Effector CD4-positive, alpha-beta T cell (primary cell): ENCODE measurements around the gene SIRT4.
"Not testable (repeated sequence)": the region's sequence is repeated elsewhere in the genome, so short reads cannot be mapped to it uniquely, and the experiment has no call there.

Experiments
- DNase-seq: peaks from one replicate; pipeline ENCODE4 v3.0.0-alpha.2; 2020

The SIRT4 gene

GRCh38 chr12:120283318-120283717 lies 18.8 kb upstream of the SIRT4 start:
- no peak for DNase-seq

DNA sequence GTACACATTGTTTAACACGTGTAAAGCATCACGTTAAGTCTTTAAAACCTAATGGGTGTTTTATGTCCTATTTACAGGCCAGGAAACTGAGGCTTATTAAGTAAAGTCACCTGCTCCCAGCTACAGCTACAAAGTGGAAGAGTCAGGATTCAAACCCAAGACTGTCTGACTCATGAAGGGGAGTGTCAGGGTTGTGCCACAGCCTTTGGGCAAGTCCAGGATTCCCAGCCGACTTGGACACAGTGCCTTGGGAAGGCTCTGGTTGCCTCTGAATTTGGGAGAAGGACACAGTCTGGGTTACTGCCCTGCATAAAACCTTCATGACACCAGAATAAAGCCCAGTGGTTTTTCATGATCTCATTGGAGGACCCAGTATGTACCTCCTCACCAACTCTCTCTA lies 17.7 kb upstream of the SIRT4 start:
- DNase-seq, result no peak

DNA sequence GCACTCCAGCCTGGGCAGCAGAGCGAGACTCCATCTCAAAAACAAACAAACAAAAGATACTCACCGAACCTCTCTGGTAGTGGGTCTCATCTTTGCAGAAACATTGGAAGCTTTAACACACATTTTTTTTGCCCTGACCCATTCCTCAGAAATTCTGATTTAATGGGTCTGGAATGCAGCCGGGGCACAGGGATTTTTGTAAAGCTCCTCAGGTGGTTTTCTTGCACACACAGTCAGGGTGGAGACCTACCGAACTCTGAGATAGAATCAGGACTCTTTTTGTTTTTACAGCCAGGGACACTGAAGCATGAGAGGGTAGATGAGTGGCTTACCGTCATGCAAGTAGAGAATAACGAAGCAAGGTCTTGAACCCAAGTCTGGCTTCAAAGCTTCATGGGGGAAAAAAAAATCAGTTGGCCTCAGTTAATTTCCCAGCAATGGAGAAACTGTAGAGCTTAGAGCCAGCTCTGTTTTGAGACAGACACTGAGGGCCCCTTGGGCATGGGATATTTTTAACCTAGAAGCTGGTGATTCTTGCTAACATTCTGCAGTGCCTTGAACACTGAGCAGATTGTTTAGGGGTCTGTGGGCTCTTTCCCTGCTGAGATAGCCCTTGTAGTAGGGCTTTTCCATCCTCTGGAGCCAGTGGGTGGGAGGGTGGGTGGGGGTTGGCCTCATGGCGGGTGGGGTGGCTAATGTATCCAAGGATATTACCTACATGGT lies 15.2 kb upstream of the SIRT4 start:
- no peak for DNase-seq

DNA sequence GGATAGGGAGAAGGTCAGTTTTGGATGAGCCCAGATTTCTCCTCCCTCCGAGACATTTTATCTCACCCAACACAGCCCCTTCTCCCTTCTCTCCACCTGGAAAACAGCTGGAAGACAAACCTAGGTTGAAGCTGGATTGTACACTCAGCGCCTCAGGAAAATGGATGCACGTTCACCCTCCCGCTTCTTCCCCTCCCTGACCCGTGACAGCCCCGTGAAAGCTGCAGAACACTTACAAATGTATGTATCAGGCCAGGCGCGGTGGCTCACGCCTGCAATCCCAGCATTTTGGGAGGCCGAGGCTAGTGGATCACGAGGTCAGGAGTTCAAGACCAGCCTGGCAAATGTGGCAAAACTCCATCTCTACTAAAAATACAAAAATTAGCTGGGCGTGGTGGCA lies 14.6 kb upstream of the SIRT4 start:
- no peak for DNase-seq

DNA sequence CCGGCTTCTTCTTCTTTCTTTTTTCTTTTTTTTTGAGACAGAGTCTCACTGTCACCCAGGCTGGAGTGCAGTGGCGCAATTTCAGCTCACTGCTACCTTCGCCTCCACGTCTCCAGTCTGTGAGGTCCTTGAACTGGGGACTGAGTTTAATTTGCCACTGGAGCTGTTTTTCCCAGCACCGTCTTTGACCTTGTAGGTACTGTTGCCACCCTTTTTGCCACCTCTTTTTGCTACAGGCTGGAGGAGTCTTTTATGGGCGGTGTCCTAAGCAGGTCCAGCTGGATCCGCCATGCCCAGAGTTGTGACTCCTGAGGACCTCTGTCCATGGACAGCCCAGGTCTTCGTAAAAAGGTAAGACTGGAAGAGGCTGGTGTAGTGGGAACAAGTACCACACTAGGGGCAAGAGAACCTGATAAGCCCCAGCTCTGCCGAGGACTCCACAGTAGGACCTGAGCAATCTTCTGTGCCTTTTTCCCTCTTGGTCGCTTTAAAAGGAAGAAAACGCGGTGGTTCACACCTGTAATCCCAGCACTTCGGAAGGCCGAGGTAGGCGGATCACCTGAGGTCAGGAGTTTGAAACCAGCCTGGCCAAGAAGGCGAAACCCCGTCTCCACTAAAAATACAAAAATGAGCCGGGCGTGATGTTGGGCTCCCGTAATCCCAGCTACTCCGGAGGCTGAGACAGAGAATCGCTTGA lies 11.4 kb upstream of the SIRT4 start:
- DNase-seq, result no peak

DNA sequence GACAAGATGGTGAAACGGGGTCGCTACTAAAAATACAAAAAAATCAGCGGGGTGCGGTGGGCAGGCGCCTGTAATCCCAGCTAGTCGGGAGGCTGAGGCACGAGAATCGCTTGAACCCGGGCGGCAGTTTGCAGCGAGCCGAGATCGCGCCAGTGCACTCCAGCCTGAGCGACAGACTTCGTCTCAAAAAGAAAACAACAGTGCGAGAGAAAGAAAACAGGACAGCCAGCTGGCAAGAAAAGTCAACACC lies 9.8 kb upstream of the SIRT4 start:
- no peak for DNase-seq

GRCh38 chr12:120292661-120293531 lies 9.2 kb upstream of the SIRT4 start, which contains the start of gene RNU4-1:
Gene RNU4-1, minus strand, starts transcription at chr12:120293237.
- DNase-seq, result peak; percentile 74

- DNase-seq, result no peak
Measured at GRCh38 chr12:120314220-120314619, 12.1 kb downstream of the SIRT4 start.

DNA sequence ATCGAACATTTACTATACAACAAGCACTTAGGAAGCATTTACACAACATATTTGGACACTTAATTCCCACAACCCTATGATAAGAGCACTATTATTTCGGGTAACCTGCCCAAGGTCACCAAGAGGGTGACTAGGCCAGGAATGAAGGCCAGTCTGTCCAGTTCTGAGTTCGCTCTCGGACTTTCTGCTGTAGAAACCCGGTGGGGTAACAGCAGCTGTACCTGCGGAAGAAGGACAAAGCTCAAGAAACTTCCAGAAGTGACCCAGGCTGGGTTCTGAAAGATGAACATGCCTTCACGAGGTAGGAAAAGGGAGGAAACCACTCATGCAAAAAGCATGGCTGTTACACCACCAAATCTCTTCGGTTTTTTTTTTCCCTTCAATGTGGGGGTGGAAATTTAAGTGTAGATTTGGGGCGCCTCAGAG lies 14.7 kb downstream of the SIRT4 start:
- no peak for DNase-seq

DNA sequence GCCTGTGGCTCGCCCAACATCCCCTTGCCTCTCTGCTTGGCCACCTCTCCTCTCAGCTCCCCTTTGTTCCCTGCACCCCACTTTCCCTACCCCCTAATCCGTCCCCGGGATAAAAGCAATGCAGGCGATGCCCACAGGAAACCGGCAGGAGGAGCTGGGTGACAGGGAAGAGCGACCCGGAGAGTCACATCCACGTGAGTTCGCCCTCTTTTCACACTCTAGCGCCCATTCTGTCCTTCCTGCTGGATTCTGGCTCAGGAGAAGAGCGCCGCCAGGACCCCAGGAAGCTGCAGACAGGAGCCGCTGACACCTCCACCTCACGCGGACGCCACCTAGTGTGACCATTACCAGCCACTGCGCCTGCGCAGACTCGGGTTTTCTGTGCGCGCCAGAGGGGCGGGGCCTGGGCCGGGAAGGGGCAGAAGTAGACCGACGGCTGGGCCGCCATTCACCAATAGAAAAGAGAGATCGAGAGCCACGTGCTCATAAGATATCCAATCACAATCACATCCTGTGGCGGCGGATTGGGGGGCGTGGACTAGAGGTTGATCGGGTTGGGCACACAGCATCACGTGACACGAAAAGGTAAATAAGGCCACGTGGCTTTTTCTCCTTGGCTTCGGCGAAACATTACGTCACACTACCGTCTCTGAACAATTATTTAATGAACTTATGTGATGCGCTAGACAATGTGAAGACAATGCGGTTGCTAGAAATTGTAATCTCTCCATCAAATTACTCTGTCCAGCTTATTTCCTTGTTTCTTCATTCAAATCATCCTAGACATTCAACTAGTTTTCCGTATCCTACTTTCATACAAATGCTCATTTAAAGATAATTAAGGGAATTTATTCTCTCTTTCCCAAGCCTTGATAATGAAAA lies 15.3 kb downstream of the SIRT4 start:
- peak; percentile 100 for DNase-seq

DNA sequence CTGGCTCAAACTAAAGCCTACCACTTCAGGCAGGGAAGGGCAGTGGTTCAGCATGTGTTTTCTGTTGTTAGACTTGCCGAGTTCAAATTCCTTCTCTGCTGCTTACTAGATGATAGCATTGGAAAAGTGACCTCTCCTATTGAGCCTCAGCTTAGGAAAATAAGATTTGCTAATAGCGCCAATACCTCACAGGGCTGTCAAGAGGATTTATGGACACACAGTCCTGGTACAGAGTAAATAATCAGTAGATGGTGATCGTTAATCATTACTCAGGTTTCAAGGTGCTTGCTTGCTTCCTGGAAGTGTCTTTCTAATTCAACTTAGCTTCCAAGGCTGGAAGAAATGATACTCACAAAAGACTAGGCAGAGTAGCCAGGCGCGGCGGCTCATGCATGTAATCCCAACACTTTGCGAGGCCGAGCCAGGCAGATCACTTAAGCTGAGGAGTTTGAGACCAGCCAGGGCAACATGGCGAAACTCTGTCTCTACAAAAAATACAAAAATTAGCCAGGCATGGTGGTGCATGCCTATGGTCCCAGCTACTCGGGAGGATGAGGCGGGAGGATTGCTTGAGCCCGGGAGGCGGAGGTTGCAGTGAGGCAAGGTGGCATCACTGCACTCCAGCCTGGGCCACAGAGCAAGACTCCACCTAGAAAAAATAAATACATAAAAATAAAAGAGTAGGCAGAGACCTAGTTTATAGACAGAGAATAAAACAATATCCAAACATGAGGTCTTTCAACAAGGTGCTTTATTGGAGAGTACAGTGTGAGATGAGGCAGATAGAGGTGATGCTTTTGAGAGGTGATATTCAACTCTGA lies 19.5 kb downstream of the SIRT4 start:
- DNase-seq, result no peak

DNA sequence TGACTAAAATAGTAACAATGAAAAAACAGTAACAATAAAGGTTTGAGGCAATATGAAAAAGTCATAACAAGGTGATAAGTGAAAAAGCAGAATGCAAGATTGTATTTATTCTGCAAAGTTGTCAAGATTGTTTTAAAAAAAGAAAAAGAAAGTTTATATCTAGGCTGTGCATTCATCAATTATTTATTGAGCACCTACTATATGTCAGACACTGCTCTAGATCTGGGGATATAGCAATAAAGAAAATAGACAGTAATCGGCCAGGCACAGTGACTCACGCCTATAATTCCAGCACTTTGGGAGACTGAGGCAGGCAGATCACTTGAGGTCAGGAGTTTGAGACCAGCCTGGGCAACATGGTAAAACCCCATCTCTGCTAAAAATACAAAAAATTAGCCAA lies 21.7 kb downstream of the SIRT4 start:
- DNase-seq, result no peak

DNA sequence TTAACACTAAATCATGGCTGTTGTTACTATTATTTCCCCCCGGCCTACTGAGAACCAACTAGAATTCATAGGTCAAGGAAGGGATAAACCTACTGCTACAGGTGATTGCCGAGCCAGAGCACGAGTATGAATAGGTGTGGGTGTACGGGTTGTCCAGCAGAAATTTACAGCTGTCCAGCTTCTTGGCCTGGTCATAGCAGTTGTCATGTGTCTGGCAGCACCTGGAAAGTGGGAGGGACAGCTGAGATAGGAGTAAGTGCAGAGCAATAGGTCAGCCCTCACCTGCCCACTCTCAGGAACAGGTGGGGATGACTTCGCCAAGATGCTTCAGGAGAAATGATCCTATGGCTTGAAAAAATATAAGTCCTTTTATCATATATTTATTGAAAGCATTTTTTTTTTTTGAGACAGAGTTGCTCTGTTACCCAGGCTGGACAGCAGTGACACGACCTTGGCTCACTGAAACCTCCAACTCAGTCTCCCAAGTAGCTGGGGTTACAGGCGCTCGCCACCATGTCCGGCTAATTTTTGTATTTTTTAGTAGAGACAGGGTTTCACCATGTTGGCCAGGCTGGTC lies 22.8 kb downstream of the SIRT4 start:
- DNase-seq, result no peak

- DNase-seq, result no peak
Measured at GRCh38 chr12:120327593-120327992, 25.5 kb downstream of the SIRT4 start, which contains the start of gene PLA2G1B. Gene PLA2G1B, minus strand, starts transcription at chr12:120327779. Its CDS starts 26 bp downstream, at chr12:120327753.

- no peak for DNase-seq
Measured at GRCh38 chr12:120328228-120328627, 26.1 kb downstream of the SIRT4 start.

DNA sequence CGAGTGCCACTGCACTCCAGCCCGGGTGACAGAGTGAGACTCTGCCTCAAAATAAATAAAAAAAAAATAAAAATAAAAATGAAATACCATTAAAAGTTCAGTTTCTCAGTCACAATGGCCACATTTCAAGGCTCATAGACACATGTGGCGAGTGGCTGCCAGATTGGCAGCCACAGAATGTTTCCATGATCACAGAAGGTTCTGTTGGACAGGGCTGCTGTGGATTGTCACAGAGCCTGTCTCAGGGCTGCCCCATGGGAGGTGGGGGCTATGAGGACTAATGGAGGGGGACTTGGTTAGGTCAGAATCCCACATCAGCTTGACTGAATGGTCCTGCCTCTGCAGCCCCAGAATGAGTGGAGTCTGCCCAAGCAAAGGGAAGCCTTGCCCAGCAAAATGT lies 29.3 kb downstream of the SIRT4 start:
- DNase-seq, result no peak

GRCh38 chr12:120332041-120332440 lies 29.9 kb downstream of the SIRT4 start:
- no peak for DNase-seq

GRCh38 chr12:120332523-120332922 lies 30.4 kb downstream of the SIRT4 start:
- DNase-seq, result no peak

DNA sequence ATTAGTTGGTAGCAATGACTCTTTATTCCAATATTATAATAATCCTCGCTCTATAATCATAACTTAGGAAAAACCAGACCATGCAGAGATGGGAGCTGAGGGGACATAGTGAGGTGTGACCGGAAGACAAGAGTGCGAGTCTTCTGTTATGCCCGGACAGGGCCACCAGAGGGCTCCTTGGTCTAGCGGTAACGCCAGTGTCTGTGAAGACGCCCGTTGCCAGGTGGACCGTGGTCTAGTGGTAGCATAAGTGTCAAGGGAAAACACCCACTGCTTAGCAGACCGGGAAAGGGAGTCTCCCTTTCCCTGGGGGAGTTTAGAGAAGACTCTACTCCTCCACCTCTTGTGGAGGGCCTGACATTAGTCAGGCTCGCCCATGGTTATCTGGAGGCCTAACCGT lies 33.3 kb downstream of the SIRT4 start:
- DNase-seq, result not testable (repeated sequence)

DNA sequence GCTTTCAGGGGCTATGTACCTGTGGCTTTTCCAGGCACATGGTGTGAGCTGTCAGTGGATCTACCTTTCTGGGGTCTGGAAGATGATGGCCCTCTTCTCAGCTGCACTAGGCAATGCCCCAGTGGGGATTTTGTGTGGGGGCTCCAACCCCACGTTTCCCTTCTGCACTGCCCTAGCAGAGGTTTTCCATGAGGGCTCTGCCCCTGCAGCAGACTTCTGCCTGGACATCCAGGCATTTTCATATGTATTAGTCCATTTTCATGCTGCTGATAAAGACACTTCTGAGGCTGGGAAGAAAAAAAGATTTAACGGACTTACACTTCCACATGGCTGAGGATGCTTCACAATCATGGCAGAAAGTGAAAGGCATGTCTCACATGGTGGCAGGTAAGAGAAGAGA lies 34.3 kb downstream of the SIRT4 start:
- not testable (repeated sequence) for DNase-seq

DNA sequence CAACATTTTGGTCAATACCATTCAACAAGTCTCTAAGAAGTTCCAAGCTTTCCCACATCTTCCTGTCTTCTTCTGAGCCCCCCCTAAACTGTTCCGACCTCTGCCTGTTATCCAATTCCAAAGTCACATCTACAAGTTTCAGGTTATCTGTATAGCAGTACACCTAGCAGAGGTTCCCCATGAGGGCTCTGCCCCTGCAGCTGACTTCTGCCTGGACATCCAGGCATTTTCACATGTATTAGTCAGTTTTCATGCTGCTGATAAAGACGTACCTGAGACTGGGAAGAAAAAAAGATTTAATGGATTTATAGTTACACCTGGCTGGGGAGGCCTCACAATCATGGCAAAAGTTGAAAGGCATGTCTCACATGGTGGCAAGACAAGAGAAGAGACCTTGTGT lies 35.6 kb downstream of the SIRT4 start:
- DNase-seq, result no peak
